Keratinocyte (primary cell): ENCODE data around the gene MLXIPL. TPM values are rescaled to one million over a fixed set of nuclear protein-coding genes. Genes with fewer than 3 reads are reported as not detected.
"Not testable (repeated sequence)": the region's sequence is repeated elsewhere in the genome, so short reads cannot be mapped to it uniquely, and the experiment has no call there.

ENCODE experiments used
- DNase-seq: peaks from one replicate; pipeline ENCODE4 v3.0.0-alpha.2; 2011; ENCODE audit warnings: low read depth, missing footprints, low spot score
- FAIRE-seq: peaks from 2 replicates; lab custom pipeline; 2011; peaks lifted over from hg19 to GRCh38; lab: Jason Lieb, UNC
- H2AFZ ChIP-seq: 2 replicates; pipeline ENCODE4 v1.6.0; 2012; ENCODE audit warnings: low read length, control low read depth, inconsistent platforms; ENCODE audit not compliant: control insufficient read depth
- H3K27ac ChIP-seq: 2 replicates; pipeline ENCODE4 v1.5.1; 2011; ENCODE audit warnings: low read length; ENCODE audit not compliant: control insufficient read depth, insufficient read depth
- H3K27me3 ChIP-seq: 3 replicates; pipeline ENCODE4 v1.6.0; 2011; ENCODE audit warnings: low read length; ENCODE audit not compliant: control insufficient read depth, insufficient read depth; ENCODE audit errors: extremely low read depth
- H3K36me3 ChIP-seq, 2 experiments: 2 replicates in 1 of 2; 3 replicates in 1 of 2; pipeline ENCODE4 v1.5.1; 2011; ENCODE audit warnings: low read length in 2 of 2, mild to moderate bottlenecking in 1 of 2; ENCODE audit not compliant: control insufficient read depth in 2 of 2, insufficient read depth in 2 of 2; ENCODE audit errors: extremely low read depth in 1 of 2
- H3K4me1 ChIP-seq: 3 replicates; pipeline ENCODE4 v1.5.1; 2011; ENCODE audit warnings: low read length; ENCODE audit not compliant: control insufficient read depth, insufficient read depth; ENCODE audit errors: extremely low read depth
- H3K4me2 ChIP-seq: 3 replicates; pipeline ENCODE4 v1.6.0; 2011; ENCODE audit warnings: low read depth, low read length; ENCODE audit not compliant: control insufficient read depth, insufficient read depth; ENCODE audit errors: extremely low read depth
- H3K4me3 ChIP-seq, 3 experiments: fragments of 200-600 bp in 1 of 3; sonication (generic) in 1 of 3; 2 replicates in 2 of 3; 3 replicates in 1 of 3; pipeline ENCODE4 v1.5.1; 2011 to 2016; ENCODE audit warnings: low read length in 3 of 3, mild to moderate bottlenecking in 3 of 3, control low read depth in 2 of 3, inconsistent platforms in 1 of 3, low read depth in 1 of 3, mixed read lengths in 1 of 3, mixed run types in 1 of 3, moderate library complexity in 1 of 3; ENCODE audit not compliant: control insufficient read depth in 2 of 3, insufficient read depth in 2 of 3; ENCODE audit errors: extremely low read depth in 1 of 3
- H3K79me2 ChIP-seq: 2 replicates; pipeline ENCODE4 v1.6.0; 2012; ENCODE audit warnings: low read length; ENCODE audit not compliant: control insufficient read depth, insufficient read depth
- H3K9ac ChIP-seq: 3 replicates; pipeline ENCODE4 v1.6.0; 2011; ENCODE audit warnings: low read length; ENCODE audit not compliant: control insufficient read depth, insufficient read depth; ENCODE audit errors: extremely low read depth
- H3K9me1 ChIP-seq: 3 replicates; pipeline ENCODE4 v1.6.0; 2011; ENCODE audit warnings: low read length; ENCODE audit not compliant: control insufficient read depth, insufficient read depth; ENCODE audit errors: extremely low read depth
- H3K9me3 ChIP-seq: 2 replicates; pipeline ENCODE4 v1.5.1; 2012; ENCODE audit warnings: low read depth, low read length; ENCODE audit not compliant: control insufficient read depth
- H4K20me1 ChIP-seq: 3 replicates; pipeline ENCODE4 v1.6.0; 2011; ENCODE audit warnings: low read length; ENCODE audit not compliant: control insufficient read depth, insufficient read depth; ENCODE audit errors: extremely low read depth
- EZH2 ChIP-seq: IDR thresholded peaks from one replicate; pipeline ENCODE4 v1.6.1; 2012; ENCODE audit warnings: inconsistent platforms, mild to moderate bottlenecking, low read length, moderate library complexity
- dilution Hi-C: fragments of 300-500 bp; cut with MboI; formaldehyde crosslinking; loops from one replicate; pipeline ENCODE4 v1.7.0; 2020; ENCODE audit warnings: low sequenced_read_pairs; ENCODE audit not compliant: extremely low pct_ligation_motif_present
- polyA plus RNA-seq, 5 experiments: library from polyadenylated mRNA; depleted of rRNA in 3 of 5; stranded (reverse) in 3 of 5; stranded (forward) in 1 of 5; unstranded in 1 of 5; fragments of >200 nt; gene quantifications; 1 replicate in 1 of 5; 2 replicates in 3 of 5; 3 replicates in 1 of 5; pipeline versions ENCODE4 v1.2.1 to v1.2.3, GENCODE V29; 2011 to 2012; ENCODE audit warnings: missing spikeins in 2 of 5, low read depth in 1 of 5, low replicate concordance in 1 of 5
- TF ChIP-seq, protein P1 (sequence below), 3 experiments: IDR thresholded peaks in 1 of 3; conservative IDR thresholded peaks in 1 of 3; optimal IDR thresholded peaks in 1 of 3; 2 replicates in 2 of 3; 3 replicates in 1 of 3; pipeline versions ENCODE3 to v1.5.1; 2011; ENCODE audit warnings: low read length in 3 of 3, mild to moderate bottlenecking in 3 of 3, moderate library complexity in 2 of 3, control low read depth in 1 of 3, inconsistent platforms in 1 of 3; ENCODE audit not compliant: insufficient read depth in 2 of 3; ENCODE audit errors: extremely low read depth in 1 of 3

The MLXIPL gene
- polyA plus RNA-seq, 1 donor (not counting 4 experiments of a cell fraction or from before 2014, with no cell fraction given): 0.05 TPM

DNA sequence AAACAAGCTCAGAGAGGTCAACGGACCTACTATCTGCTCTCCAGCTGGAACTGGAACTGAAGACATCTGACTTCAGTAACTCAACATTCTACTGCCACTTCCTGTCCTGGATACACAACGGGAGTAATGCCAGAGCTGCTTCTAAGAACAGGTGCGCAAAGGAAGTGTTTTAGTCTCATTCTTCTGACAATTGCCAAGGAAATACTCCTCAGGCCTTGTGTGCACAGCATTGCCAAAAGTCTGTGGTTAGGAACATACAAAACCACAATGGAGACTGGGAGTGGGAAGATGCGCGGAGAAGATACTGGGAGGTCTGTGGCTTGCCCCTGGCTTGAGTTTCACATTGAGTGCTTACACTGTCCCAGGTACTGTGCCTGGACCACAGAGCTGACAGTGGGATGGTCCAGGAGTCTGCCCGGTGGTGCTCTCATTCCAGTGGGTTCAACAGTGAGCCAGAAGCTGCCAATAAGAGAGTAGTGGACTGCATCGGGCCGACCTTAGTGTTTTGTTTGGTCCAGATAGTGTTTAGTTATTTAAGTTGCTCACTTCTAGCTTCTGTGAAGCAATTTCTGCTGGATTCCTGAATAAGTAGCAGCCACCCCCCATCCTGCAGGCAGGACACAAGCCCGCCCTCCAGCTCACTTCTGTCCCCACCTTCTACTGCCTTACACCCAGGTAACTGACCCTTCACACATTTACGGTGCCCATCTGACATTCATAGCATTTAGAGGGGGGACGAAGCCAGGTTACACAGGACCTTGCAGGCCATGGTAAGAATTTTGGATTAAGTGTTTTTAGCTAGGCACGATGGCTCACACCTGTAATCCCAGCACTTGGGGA lies 56.3 kb downstream of the MLXIPL start:
- FAIRE-seq (no peak), DNase-seq (no peak)
- Histone ChIP-seq H3K9me1 (peaks cover 2% of the 10 kb centered on the region), H3K27me3 (no peaks in the 10 kb centered on the region), H2AFZ (no peak overlapping the region), H3K4me2 (no peak overlapping the region), H3K4me1 (no peaks in the 10 kb centered on the region), H3K27ac (no peak overlapping the region), H3K4me3 (no peak overlapping the region), H3K9ac (no peak overlapping the region), H3K36me3 (peaks cover 16 to 18% of the 10 kb centered on the region in 2 experiments), H3K79me2 (no peaks in the 10 kb centered on the region), H3K9me3 (no peaks in the 10 kb centered on the region), H4K20me1 (no peaks in the 10 kb centered on the region)
- TF ChIP-seq, protein P1, sequence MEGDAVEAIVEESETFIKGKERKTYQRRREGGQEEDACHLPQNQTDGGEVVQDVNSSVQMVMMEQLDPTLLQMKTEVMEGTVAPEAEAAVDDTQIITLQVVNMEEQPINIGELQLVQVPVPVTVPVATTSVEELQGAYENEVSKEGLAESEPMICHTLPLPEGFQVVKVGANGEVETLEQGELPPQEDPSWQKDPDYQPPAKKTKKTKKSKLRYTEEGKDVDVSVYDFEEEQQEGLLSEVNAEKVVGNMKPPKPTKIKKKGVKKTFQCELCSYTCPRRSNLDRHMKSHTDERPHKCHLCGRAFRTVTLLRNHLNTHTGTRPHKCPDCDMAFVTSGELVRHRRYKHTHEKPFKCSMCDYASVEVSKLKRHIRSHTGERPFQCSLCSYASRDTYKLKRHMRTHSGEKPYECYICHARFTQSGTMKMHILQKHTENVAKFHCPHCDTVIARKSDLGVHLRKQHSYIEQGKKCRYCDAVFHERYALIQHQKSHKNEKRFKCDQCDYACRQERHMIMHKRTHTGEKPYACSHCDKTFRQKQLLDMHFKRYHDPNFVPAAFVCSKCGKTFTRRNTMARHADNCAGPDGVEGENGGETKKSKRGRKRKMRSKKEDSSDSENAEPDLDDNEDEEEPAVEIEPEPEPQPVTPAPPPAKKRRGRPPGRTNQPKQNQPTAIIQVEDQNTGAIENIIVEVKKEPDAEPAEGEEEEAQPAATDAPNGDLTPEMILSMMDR (optimal IDR thresholded peaks at IDR 0.05 in 1 of 3, IDR thresholded peaks at IDR 0.05 in 1 of 3, conservative IDR thresholded peaks at IDR 0.05 in 1 of 3; ENCODE audit: extremely low read depth in 1 of 3, insufficient read depth in 2 of 3, low read length in 3 of 3): no peak
- no peak for TF ChIP-seq EZH2
- dilution Hi-C loops: no loop called here

GRCh38 chr7:73567140-73567539 lies 57.2 kb downstream of the MLXIPL start:
- Histone ChIP-seq H3K4me3 (no peak overlapping the region), H3K4me1 (no peaks in the 10 kb centered on the region), H3K27me3 (no peaks in the 10 kb centered on the region), H4K20me1 (no peaks in the 10 kb centered on the region), H3K9ac (no peak overlapping the region), H3K79me2 (no peaks in the 10 kb centered on the region), H2AFZ (no peak overlapping the region), H3K36me3 (peaks cover 9 to 13% of the 10 kb centered on the region in 2 experiments), H3K9me3 (no peaks in the 10 kb centered on the region), H3K9me1 (peaks cover 2% of the 10 kb centered on the region), H3K27ac (no peak overlapping the region), H3K4me2 (no peak overlapping the region)
- TF ChIP-seq EZH2: no peak
- TF ChIP-seq, protein P1 (optimal IDR thresholded peaks at IDR 0.05 in 1 of 3, IDR thresholded peaks at IDR 0.05 in 1 of 3, conservative IDR thresholded peaks at IDR 0.05 in 1 of 3; ENCODE audit: extremely low read depth in 1 of 3, insufficient read depth in 2 of 3, low read length in 3 of 3): no peak
- DNase-seq (no peak), FAIRE-seq (no peak)
- dilution Hi-C loops: no loop called here

DNA sequence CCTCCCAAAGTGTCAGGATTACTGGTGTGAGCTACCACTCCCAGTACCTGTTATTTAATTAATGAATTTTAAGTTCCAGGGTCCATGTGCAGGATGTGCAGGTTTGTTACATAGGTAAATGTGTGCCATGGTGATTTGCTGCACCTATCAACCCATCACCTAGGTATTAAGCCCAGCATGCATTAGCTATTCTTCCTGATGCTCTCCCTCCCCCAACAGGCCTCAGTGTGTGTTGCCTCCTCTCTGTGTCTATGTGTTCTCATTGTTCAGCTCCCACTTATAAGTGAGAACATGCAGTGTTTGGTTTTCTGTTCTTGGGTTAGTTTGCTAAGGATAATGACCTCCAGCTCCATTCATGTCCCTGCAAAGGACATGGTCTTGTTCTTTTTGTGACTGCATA lies 57.9 kb downstream of the MLXIPL start:
- not testable (repeated sequence) for H2AFZ ChIP-seq, FAIRE-seq, H3K4me3 ChIP-seq

More for the DNA sequence above, 57.9 kb downstream of the MLXIPL start:
- H3K36me3 ChIP-seq: peaks cover 9 to 13% of the 10 kb centered on the region in 2 experiments
- H3K9me1 ChIP-seq, H3K79me2 ChIP-seq, H3K4me1 ChIP-seq, H3K27me3 ChIP-seq, H3K27ac ChIP-seq, H4K20me1 ChIP-seq, DNase-seq, H3K9me3 ChIP-seq, dilution Hi-C loops, H3K4me2 ChIP-seq, H3K9ac ChIP-seq: not testable (repeated sequence)
